Ishikawa (cell line): ENCODE results near the gene RPL15.

ENCODE experiments used
- CEBPB ChIP-seq: IDR thresholded peaks from 2 replicates; pipeline ENCODE4 v1.6.1; 2012
- CREB1 ChIP-seq: IDR thresholded peaks from 2 replicates; pipeline ENCODE4 v1.6.1; 2012; ENCODE audit warnings: low read depth
- EGR1 ChIP-seq: IDR thresholded peaks from 2 replicates; pipeline ENCODE4 v1.6.1; 2012
- EP300 ChIP-seq: IDR thresholded peaks from 2 replicates; pipeline ENCODE4 v1.6.1; 2012; ENCODE audit warnings: borderline replicate concordance
- FOXM1 ChIP-seq: IDR thresholded peaks from 2 replicates; pipeline ENCODE4 v1.6.1; 2012; ENCODE audit warnings: low read depth, borderline replicate concordance
- NFIC ChIP-seq: IDR thresholded peaks from 2 replicates; pipeline ENCODE4 v1.6.1; 2012
- RAD21 ChIP-seq: IDR thresholded peaks from 2 replicates; pipeline ENCODE4 v1.6.1; 2012; ENCODE audit warnings: low read depth
- TAF1 ChIP-seq: IDR thresholded peaks from 2 replicates; pipeline ENCODE4 v1.6.1; 2012; ENCODE audit warnings: low read depth, mild to moderate bottlenecking
- TCF12 ChIP-seq: IDR thresholded peaks from 2 replicates; pipeline ENCODE4 v1.6.1; 2012; ENCODE audit warnings: low read depth
- TEAD4 ChIP-seq: IDR thresholded peaks from 2 replicates; pipeline ENCODE4 v1.6.1; 2012
- YY1 ChIP-seq: IDR thresholded peaks from 2 replicates; pipeline ENCODE4 v1.6.1; 2012; ENCODE audit warnings: low read depth
- ZBTB7A ChIP-seq: IDR thresholded peaks from 2 replicates; pipeline ENCODE4 v1.6.1; 2012; ENCODE audit warnings: low read depth
- TF ChIP-seq, protein P1 (sequence below): IDR thresholded peaks from 2 replicates; pipeline ENCODE4 v1.6.1; 2012; ENCODE audit warnings: low read depth, mild to moderate bottlenecking
- TF ChIP-seq, protein P2 (sequence below): IDR thresholded peaks from 2 replicates; pipeline ENCODE4 v1.6.1; 2012
- TF ChIP-seq, protein P3 (sequence below): IDR thresholded peaks from 2 replicates; pipeline ENCODE4 v1.6.1; 2012

The RPL15 gene

DNA sequence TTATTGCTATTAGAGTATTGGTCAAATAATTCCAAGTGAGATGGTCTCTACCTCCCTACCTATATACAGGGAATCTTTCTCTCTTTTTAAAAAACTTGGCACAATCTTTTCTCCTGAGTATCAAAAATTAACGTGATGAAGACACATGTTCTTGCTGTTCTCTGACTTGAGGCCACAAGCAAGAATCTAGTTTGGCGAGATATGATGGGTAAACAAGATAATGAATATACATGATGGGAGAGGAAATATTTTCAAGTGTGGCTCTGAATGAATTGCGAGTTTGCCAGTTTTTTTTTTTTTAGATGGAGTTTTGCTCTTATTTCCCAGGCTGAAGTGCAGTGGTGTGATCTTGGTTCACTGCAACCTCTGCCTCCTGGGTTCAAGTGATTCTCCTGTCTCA, 39.8 kb downstream of the RPL15 start:
- TF ChIP-seq, protein P1, sequence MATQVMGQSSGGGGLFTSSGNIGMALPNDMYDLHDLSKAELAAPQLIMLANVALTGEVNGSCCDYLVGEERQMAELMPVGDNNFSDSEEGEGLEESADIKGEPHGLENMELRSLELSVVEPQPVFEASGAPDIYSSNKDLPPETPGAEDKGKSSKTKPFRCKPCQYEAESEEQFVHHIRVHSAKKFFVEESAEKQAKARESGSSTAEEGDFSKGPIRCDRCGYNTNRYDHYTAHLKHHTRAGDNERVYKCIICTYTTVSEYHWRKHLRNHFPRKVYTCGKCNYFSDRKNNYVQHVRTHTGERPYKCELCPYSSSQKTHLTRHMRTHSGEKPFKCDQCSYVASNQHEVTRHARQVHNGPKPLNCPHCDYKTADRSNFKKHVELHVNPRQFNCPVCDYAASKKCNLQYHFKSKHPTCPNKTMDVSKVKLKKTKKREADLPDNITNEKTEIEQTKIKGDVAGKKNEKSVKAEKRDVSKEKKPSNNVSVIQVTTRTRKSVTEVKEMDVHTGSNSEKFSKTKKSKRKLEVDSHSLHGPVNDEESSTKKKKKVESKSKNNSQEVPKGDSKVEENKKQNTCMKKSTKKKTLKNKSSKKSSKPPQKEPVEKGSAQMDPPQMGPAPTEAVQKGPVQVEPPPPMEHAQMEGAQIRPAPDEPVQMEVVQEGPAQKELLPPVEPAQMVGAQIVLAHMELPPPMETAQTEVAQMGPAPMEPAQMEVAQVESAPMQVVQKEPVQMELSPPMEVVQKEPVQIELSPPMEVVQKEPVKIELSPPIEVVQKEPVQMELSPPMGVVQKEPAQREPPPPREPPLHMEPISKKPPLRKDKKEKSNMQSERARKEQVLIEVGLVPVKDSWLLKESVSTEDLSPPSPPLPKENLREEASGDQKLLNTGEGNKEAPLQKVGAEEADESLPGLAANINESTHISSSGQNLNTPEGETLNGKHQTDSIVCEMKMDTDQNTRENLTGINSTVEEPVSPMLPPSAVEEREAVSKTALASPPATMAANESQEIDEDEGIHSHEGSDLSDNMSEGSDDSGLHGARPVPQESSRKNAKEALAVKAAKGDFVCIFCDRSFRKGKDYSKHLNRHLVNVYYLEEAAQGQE: no peak
- TF ChIP-seq ZBTB7A: no peak
- no peak for TF ChIP-seq CEBPB
- TF ChIP-seq CREB1: no peak
- TF ChIP-seq, protein P2, sequence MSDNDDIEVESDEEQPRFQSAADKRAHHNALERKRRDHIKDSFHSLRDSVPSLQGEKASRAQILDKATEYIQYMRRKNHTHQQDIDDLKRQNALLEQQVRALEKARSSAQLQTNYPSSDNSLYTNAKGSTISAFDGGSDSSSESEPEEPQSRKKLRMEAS: no peak
- TF ChIP-seq TCF12: no peak
- no peak for TF ChIP-seq RAD21
- TF ChIP-seq NFIC: no peak
- TF ChIP-seq EP300: no peak
- no peak for TF ChIP-seq FOXM1
- no peak for TF ChIP-seq TAF1
- no peak for TF ChIP-seq EGR1
- TF ChIP-seq TEAD4: no peak

DNA sequence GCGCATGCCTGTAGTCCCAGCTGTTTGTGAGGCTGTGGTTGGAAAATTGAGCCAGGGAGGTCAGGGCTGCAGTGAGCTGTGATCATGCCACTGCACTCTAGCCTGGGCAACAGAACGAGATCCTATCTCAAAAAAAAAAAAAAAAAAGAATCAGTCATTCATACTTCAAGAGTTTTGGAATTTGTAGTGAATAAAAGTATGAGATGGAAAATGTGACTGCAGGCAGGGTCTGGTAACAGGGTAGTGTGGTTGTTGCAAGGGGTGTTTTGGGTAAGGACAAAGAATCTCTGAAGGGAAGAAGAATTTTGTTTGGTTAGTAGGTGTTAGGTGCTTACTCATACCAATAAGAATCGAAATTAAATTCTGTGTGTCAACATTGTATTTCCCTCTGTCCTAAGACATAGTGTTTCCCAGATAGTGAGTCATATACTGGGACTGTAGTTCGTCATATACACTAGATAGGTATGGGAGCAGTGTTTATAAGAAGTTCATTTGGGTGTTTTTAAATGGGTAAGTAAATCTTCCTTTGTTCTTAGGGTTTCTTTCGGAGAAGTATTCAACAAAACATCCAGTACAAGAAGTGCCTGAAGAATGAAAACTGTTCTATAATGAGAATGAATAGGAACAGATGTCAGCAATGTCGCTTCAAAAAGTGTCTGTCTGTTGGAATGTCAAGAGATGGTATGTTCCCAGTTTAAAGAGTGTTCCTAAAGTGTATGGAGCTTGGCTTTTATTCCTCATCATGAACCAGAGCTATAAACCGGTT, 42.4 kb downstream of the RPL15 start:
- TF ChIP-seq TAF1: no peak
- no peak for TF ChIP-seq FOXM1
- TF ChIP-seq YY1: no peak
- TF ChIP-seq TCF12: no peak
- no peak for TF ChIP-seq EGR1
- no peak for TF ChIP-seq RAD21
- TF ChIP-seq, protein P1: no peak
- TF ChIP-seq, protein P2: no peak
- TF ChIP-seq NFIC: no peak
- TF ChIP-seq TEAD4: no peak
- no peak for TF ChIP-seq CREB1
- TF ChIP-seq CEBPB: no peak
- TF ChIP-seq, protein P3, sequence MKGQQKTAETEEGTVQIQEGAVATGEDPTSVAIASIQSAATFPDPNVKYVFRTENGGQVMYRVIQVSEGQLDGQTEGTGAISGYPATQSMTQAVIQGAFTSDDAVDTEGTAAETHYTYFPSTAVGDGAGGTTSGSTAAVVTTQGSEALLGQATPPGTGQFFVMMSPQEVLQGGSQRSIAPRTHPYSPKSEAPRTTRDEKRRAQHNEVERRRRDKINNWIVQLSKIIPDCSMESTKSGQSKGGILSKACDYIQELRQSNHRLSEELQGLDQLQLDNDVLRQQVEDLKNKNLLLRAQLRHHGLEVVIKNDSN: no peak
- no peak for TF ChIP-seq ZBTB7A
- TF ChIP-seq EP300: no peak

DNA sequence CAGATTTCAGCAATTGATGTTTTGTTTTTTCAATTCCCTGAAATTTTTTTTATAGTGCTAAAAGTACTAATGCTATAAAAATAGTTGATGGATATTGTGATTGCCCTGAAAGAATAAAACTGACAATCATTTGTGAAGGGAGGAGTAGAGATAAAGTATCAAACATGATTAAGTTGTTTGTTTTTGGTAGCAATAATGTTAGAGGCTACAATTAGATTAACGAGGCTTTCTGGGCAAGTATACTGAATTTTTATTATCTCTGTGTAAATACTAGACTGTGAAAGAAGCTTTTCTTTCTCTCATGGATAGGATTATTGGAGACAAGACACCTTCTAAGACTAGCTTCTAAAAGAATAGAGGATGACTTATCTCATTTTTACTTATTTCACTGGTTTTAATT, 43.7 kb downstream of the RPL15 start:
- TF ChIP-seq, protein P2: no peak
- TF ChIP-seq CREB1: no peak
- no peak for TF ChIP-seq EP300
- no peak for TF ChIP-seq TCF12
- no peak for TF ChIP-seq YY1
- TF ChIP-seq NFIC: no peak
- TF ChIP-seq ZBTB7A: no peak
- TF ChIP-seq, protein P1: no peak
- TF ChIP-seq EGR1: no peak
- no peak for TF ChIP-seq TEAD4
- TF ChIP-seq, protein P3: no peak

DNA sequence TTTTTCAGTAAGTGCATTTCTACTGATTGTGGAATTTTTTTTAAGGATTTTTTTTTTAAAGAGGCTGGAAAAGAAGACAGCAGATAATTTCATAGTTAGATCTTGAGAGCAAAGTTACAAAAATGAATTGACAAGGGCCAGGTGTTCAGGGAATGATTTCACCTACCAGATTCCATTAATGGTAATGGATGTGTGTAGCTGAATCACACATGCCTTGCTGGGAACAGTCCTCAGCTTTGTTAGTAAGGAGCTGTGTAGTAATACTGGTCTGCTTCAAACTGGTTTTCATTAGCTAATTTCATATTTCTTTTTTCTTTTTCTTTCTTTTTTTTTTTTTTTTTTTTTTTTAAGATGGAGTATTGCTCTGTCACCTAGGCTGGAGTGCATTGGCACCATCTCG, 44.1 kb downstream of the RPL15 start:
- no peak for TF ChIP-seq TAF1
- no peak for TF ChIP-seq EP300
- no peak for TF ChIP-seq TCF12
- TF ChIP-seq CEBPB: no peak
- TF ChIP-seq, protein P1: no peak
- TF ChIP-seq, protein P3: no peak
- TF ChIP-seq TEAD4: no peak
- TF ChIP-seq, protein P2: no peak
- TF ChIP-seq EGR1: no peak
- no peak for TF ChIP-seq NFIC
- TF ChIP-seq RAD21: no peak
- no peak for TF ChIP-seq CREB1
- no peak for TF ChIP-seq YY1
- TF ChIP-seq FOXM1: no peak
- TF ChIP-seq ZBTB7A: no peak
